GM18867 (cell line): ENCODE data around the gene COPG2.
A peak's percentile ranks its signal among the peaks of the same experiment; 100 is the strongest.

Experiments used
- ATAC-seq: cut with Tn5 transposase; IDR thresholded peaks from one replicate; pipeline ENCODE4 v1.9.1; 2021; ENCODE audit warnings: mild to moderate bottlenecking, moderate library complexity; ENCODE audit not compliant: unreplicated experiment

Gene COPG2

GRCh38 chr7:130479716-130480400 lies 188.7 kb downstream of the COPG2 start:
- no peak for ATAC-seq

DNA sequence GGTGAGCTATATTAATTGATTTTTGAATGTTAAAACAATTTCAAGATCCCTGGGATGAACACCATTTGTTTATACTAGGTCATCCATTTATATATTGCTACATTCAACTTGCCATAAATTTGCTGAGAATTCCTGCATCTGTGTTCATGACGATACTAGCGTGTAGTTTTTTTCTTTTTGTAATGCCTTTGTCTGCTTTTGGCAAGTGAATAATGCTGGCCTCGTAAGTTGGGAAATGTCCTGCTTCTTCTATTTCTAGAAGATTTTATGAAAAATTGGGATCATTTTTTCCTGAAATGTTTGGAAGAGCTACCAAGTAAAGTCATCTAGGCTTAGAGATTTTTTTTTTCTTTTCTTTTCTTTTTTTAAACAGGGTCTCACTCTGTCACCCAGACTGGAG lies 189.6 kb downstream of the COPG2 start:
- ATAC-seq, result no peak

DNA sequence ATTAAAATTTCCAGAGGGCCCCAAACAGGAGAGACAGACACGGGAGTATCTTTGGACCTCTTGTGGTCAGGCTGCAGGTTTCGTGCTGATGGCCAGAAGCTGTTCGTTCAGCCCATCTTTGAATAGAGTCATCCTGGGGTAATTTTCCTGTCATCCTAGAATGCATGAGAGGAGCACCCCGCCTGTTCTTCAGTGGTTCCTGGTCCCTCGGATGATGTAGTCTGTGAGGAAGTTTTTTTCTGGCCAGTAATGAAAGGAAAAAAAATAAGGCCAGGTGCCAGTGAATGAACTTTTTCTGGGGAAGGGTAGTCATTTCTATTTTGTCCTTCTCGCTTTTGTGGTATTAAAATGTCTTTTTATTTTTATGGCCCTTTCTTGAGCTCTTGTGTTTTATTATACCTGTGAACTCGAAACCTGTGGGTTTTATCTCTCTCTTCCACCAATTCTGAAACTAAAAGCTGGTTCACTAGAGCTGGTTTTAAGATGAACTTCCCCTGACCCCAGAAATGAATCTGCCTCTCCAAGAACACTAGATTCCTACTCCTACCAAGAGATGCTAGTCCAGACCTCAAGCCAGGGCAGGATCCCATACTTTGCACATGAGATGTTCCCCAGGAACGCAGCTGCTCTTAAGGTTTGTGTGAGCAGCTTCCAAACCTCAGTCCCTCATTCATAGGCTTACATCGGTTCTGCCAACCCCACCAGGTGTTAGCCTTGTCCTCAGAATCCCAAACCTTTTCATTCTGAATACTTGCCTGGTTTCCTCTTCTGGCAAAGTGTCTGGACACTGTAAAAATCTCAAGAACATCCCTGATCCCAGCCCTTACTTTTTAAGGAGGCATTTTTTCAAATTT lies 192.0 kb downstream of the COPG2 start:
- ATAC-seq, result peak; percentile 97

GRCh38 chr7:130475776-130476175 lies 192.8 kb downstream of the COPG2 start:
- no peak for ATAC-seq

DNA sequence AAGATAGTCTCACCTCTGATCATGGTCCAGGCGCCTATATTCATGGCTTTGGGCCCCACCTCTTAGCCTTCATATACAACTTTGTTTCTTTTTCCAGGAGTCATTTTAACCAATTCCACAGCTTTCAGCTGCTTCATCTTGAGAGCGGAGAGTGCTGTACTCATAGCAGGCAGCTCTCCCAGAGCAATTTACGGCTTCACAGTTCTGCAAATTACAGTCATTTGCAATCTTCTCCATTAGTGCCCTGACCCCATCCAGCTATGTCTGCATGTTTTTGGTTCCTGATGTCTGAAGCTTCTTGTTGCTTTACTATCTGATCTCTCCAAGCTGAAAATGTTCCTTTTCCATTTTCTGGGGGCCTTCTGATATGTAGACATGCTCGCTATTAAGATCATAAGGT lies 194.7 kb downstream of the COPG2 start:
- ATAC-seq, result no peak

DNA sequence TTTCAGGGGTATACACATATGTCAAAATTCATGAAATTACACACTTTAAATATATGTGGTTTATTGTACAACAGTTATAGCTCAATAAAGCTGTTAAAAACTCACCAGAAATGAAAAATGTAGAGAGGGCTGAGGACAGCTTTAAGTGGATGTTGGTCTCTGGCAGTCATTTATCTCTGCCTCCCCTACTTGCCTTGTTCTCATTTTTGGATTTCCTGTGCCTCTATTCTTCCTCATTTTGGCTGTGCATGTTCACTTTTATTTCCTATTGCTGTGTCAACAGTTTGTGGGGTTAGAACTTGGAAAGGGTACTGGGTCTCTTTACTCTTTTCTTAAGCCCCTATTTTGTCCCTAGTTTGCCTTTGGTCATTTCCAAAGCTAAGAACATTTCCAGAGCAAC lies 195.3 kb downstream of the COPG2 start:
- ATAC-seq, result no peak

DNA sequence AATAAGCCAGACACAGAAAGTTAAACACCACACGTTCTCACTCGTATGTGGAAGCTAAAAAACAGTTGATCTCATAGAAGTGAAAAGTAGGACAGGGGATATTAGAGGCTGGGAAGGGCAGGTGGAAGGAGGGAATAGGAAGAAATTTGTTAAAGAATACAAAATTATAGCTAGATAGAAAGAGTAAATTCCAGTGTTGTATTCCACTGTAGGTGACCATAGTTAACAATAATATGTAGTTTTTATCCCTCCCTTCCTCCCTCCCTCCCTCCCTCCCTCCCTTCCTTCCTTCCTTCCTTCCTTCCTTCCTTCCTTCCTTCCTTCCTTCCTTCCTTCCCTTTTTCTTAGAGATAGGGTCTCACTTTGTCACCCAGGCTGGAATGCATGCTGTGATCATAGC lies 196.6 kb downstream of the COPG2 start:
- ATAC-seq, result no peak

DNA sequence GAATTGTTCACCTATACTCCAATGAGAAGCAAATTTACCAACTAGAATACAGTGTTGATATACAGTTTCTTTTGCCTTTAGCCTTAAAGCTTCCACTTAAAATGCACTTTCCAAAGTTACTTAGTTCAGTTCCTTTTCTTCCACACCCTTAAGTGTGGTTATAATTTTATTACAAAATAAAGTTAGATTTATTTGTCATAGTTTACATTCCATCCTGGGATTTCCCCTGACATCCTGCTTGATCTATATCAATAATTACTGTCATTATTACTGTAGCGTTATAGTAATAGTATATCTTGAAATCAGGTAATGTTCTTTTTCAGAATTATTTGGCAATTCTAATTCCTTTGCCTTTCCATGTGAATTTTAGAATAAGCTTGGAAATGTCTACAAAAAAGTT lies 199.9 kb downstream of the COPG2 start:
- no peak for ATAC-seq

- ATAC-seq, result no peak
These were observed 204.8 kb downstream of the COPG2 start for GRCh38 chr7:130463553-130464434.

DNA sequence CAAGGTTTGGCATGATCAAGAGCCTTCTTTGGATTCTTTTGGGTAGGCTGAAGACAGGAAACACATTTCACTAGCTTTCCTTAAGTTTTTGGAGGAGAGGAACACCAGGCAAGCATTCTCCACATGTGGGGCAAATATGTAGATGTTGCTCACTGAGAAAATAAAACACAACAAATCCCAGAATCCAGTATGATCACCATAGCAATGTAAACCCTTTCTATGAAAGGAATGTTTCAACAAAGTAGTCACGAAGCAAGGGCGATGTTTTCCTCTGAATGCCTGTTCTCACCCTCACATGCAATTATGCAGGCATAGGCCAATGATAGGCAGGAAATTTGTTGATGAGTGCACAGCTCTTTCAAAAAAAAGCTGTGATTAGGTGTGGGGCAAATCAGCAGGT lies 207.3 kb downstream of the COPG2 start:
- no peak for ATAC-seq

DNA sequence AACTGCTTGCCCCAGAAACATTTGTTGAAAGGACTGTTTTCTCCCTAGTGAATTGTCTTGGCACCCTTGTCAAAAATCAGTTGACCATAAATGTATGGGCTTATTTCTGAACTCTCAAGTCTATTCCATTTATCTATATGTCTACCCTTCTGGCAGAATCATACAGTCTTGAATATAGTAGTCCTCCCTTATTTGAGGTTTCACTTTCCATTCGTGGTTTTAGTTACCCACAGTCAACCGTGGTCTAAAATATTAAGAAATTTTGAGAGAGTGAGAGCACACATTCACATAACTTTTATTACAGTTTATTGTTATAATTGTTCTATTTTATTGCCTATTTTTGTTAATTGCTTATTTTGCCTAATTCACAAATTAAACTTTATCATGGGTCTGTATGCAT lies 210.3 kb downstream of the COPG2 start:
- no peak for ATAC-seq
